GM18873 (cell line): ENCODE measurements around the gene BTNL8.
"Not testable (repeated sequence)": the region's sequence is repeated elsewhere in the genome, so short reads cannot be mapped to it uniquely, and the experiment has no call there.

Experiments used
- ATAC-seq: cut with Tn5 transposase; IDR thresholded peaks from one replicate; pipeline ENCODE4 v1.9.1; 2021; ENCODE audit warnings: mild to moderate bottlenecking, moderate library complexity, moderate number of reproducible peaks; ENCODE audit not compliant: unreplicated experiment, low FRiP score

The BTNL8 gene

GRCh38 chr5:180874804-180875582 is 24.0 kb upstream of the BTNL8 start:
- ATAC-seq: no peak

- no peak for ATAC-seq
Measured at GRCh38 chr5:180875860-180876426, 23.0 kb upstream of the BTNL8 start.

GRCh38 chr5:180885845-180886529 is 13.0 kb upstream of the BTNL8 start:
- not testable (repeated sequence) for ATAC-seq

GRCh38 chr5:180889381-180889780 is 9.6 kb upstream of the BTNL8 start:
- no peak for ATAC-seq

- ATAC-seq: not testable (repeated sequence)
Measured at GRCh38 chr5:180895330-180895729, 3.6 kb upstream of the BTNL8 start.

GRCh38 chr5:180900178-180900577 is 1.2 kb downstream of the BTNL8 start:
- no peak for ATAC-seq

- no peak for ATAC-seq
Measured at GRCh38 chr5:180901319-180902009, 2.5 kb downstream of the BTNL8 start.

GRCh38 chr5:180908400-180908799 is 9.4 kb downstream of the BTNL8 start:
- no peak for ATAC-seq

GRCh38 chr5:180908998-180909731 is 10.2 kb downstream of the BTNL8 start:
- no peak for ATAC-seq

GRCh38 chr5:180909782-180910181 is 10.8 kb downstream of the BTNL8 start:
- ATAC-seq: no peak

- no peak for ATAC-seq
Measured at GRCh38 chr5:180910182-180910581, 11.2 kb downstream of the BTNL8 start.

GRCh38 chr5:180910735-180911134 is 11.8 kb downstream of the BTNL8 start:
- ATAC-seq: no peak

- no peak for ATAC-seq
Measured at GRCh38 chr5:180914646-180915045, 15.7 kb downstream of the BTNL8 start.

GRCh38 chr5:180915924-180916323 is 17.0 kb downstream of the BTNL8 start:
- no peak for ATAC-seq

GRCh38 chr5:180918380-180918779 is 19.4 kb downstream of the BTNL8 start:
- no peak for ATAC-seq

- no peak for ATAC-seq
Measured at GRCh38 chr5:180920710-180921109, 21.8 kb downstream of the BTNL8 start.

GRCh38 chr5:180922932-180923331 is 24.0 kb downstream of the BTNL8 start:
- no peak for ATAC-seq

- ATAC-seq: no peak
Measured at GRCh38 chr5:180932660-180933059, 33.7 kb downstream of the BTNL8 start.

GRCh38 chr5:180935203-180935602 is 36.2 kb downstream of the BTNL8 start:
- no peak for ATAC-seq

GRCh38 chr5:180938294-180938693 is 39.3 kb downstream of the BTNL8 start:
- ATAC-seq: no peak
